H9 (cell line): Measurements from ENCODE around the gene CDH13. TPM values are rescaled to one million over a fixed set of nuclear protein-coding genes. Genes with fewer than 3 reads are reported as not detected.

Experiments used
- DNase-seq: peaks from one replicate; pipeline ENCODE4 v3.0.0-alpha.2; 2017
- H2AFZ ChIP-seq: one replicate; pipeline ENCODE4 v1.6.1; 2013; ENCODE audit warnings: mild to moderate bottlenecking, low read length, control low read depth, moderate library complexity
- H2AK5ac ChIP-seq: 2 replicates; pipeline ENCODE4 v1.6.1; 2013; ENCODE audit warnings: low read length, control low read depth, mixed read lengths; ENCODE audit not compliant: insufficient read length
- H2BK120ac ChIP-seq: one replicate; pipeline ENCODE4 v1.6.1; 2013; ENCODE audit warnings: low read depth, mild to moderate bottlenecking, low read length, control low read depth, inconsistent platforms; ENCODE audit not compliant: poor library complexity, severe bottlenecking
- H2BK12ac ChIP-seq: 2 replicates; pipeline ENCODE4 v1.6.1; 2013; ENCODE audit warnings: low read length, control low read depth, mixed read lengths, low read depth; ENCODE audit not compliant: insufficient read length
- H2BK15ac ChIP-seq: 2 replicates; pipeline ENCODE4 v1.6.1; 2013; ENCODE audit warnings: low read depth, low read length, control low read depth
- H2BK20ac ChIP-seq: one replicate; pipeline ENCODE4 v1.6.1; 2013; ENCODE audit warnings: low read depth, mild to moderate bottlenecking, low read length, control low read depth, inconsistent platforms; ENCODE audit not compliant: poor library complexity, severe bottlenecking
- H2BK5ac ChIP-seq: 2 replicates; pipeline ENCODE4 v1.6.1; 2013; ENCODE audit warnings: low read length, control low read depth, mixed read lengths; ENCODE audit not compliant: insufficient read length
- H3K14ac ChIP-seq: 2 replicates; pipeline ENCODE4 v1.6.1; 2013; ENCODE audit warnings: low read length, control low read depth; ENCODE audit not compliant: insufficient read depth
- H3K18ac ChIP-seq: 2 replicates; pipeline ENCODE4 v1.6.1; 2013; ENCODE audit warnings: low read depth, mild to moderate bottlenecking, mixed read lengths, low read length, control low read depth; ENCODE audit not compliant: insufficient read length
- H3K23ac ChIP-seq: 2 replicates; pipeline ENCODE4 v1.6.1; 2013; ENCODE audit warnings: low read length, control low read depth, mixed read lengths, low read depth; ENCODE audit not compliant: insufficient read length
- H3K23me2 ChIP-seq: 2 replicates; pipeline ENCODE4 v1.6.1; 2013; ENCODE audit warnings: low read depth, mild to moderate bottlenecking, mixed read lengths, low read length, control low read depth; ENCODE audit not compliant: insufficient read length, poor library complexity, severe bottlenecking
- H3K27ac ChIP-seq: 2 replicates; pipeline ENCODE4 v1.5.1; 2013; ENCODE audit warnings: low read length, control low read depth, mixed read lengths, low read depth; ENCODE audit not compliant: insufficient read length
- H3K27me3 ChIP-seq: 2 replicates; pipeline ENCODE4 v1.6.1; 2013; ENCODE audit warnings: low read length, control low read depth, inconsistent platforms; ENCODE audit not compliant: insufficient read depth
- H3K4ac ChIP-seq: 2 replicates; pipeline ENCODE4 v1.6.1; 2013; ENCODE audit warnings: low read depth, mild to moderate bottlenecking, control low read depth, inconsistent platforms, low read length, moderate library complexity
- H3K4me1 ChIP-seq: 2 replicates; pipeline ENCODE4 v1.6.1; 2013; ENCODE audit warnings: low read length, control low read depth, inconsistent platforms; ENCODE audit not compliant: insufficient read depth
- H3K4me2 ChIP-seq: 2 replicates; pipeline ENCODE4 v1.6.1; 2013; ENCODE audit warnings: low read length, control low read depth, mixed read lengths; ENCODE audit not compliant: insufficient read length, insufficient read depth
- H3K56ac ChIP-seq: 2 replicates; pipeline ENCODE4 v1.6.1; 2013; ENCODE audit warnings: low read depth, mild to moderate bottlenecking, mixed read lengths, low read length, control low read depth; ENCODE audit not compliant: insufficient read length
- H3K79me1 ChIP-seq: 2 replicates; pipeline ENCODE4 v1.6.1; 2013; ENCODE audit warnings: low read depth, mild to moderate bottlenecking, moderate library complexity, low read length, control low read depth, inconsistent platforms; ENCODE audit not compliant: insufficient read depth, poor library complexity, severe bottlenecking
- H3K79me2 ChIP-seq: 2 replicates; pipeline ENCODE4 v1.6.1; 2013; ENCODE audit warnings: low read length, control low read depth, inconsistent platforms; ENCODE audit not compliant: insufficient read depth
- H3K9ac ChIP-seq: 2 replicates; pipeline ENCODE4 v1.6.1; 2013; ENCODE audit warnings: low read length, control low read depth, mixed read lengths; ENCODE audit not compliant: insufficient read length; ENCODE audit errors: extremely low read depth
- H3K9me3 ChIP-seq: one replicate; pipeline ENCODE4 v1.6.1; 2013; ENCODE audit warnings: low read depth, low read length, inconsistent platforms; ENCODE audit not compliant: control insufficient read depth
- H3T11ph ChIP-seq: one replicate; pipeline ENCODE4 v1.6.1; 2013; ENCODE audit warnings: mild to moderate bottlenecking, low read length, control low read depth, inconsistent platforms
- H4K20me1 ChIP-seq: one replicate; pipeline ENCODE4 v1.6.1; 2013; ENCODE audit not compliant: control insufficient read depth, insufficient read length, insufficient read depth
- H4K5ac ChIP-seq: 2 replicates; pipeline ENCODE4 v1.6.1; 2013; ENCODE audit warnings: low read depth, mild to moderate bottlenecking, mixed read lengths, low read length, control low read depth; ENCODE audit not compliant: insufficient read length
- H4K8ac ChIP-seq: replicated peaks from 2 replicates; pipeline ENCODE4 v1.6.1; 2013; ENCODE audit warnings: low read length, control low read depth, mixed read lengths, low read depth; ENCODE audit not compliant: insufficient read length
- H4K91ac ChIP-seq: 2 replicates; pipeline ENCODE4 v1.6.1; 2013; ENCODE audit warnings: low read depth, mild to moderate bottlenecking, moderate library complexity, mixed read lengths, low read length, control low read depth; ENCODE audit not compliant: insufficient read length
- H3K27ac Mint-ChIP-seq, 3 experiments: 2 replicates in 2 of 3; 3 replicates in 1 of 3; pipeline ENCODE4 v1.8.0; 2020 to 2021; ENCODE audit warnings: mixed read lengths in 3 of 3, mild to moderate bottlenecking in 1 of 3, moderate library complexity in 1 of 3
- H3K27me3 Mint-ChIP-seq: 2 replicates; pipeline ENCODE4 v1.8.0; 2021; ENCODE audit warnings: low read depth, mild to moderate bottlenecking, moderate library complexity, mixed read lengths
- H3K36me3 Mint-ChIP-seq, 3 experiments: 2 replicates in 2 of 3; 3 replicates in 1 of 3; pipeline ENCODE4 v1.8.0; 2020 to 2021; ENCODE audit warnings: low read depth in 3 of 3, mixed read lengths in 3 of 3; ENCODE audit not compliant: insufficient read depth in 1 of 3
- H3K4me1 Mint-ChIP-seq, 2 experiments: 2 replicates each; pipeline ENCODE4 v1.8.0; 2020; ENCODE audit warnings: mixed read lengths in 2 of 2
- H3K4me3 Mint-ChIP-seq, 2 experiments: 2 replicates in 1 of 2; 3 replicates in 1 of 2; pipeline ENCODE4 v1.8.0; 2020 to 2021; ENCODE audit warnings: mild to moderate bottlenecking in 2 of 2, mixed read lengths in 2 of 2, moderate library complexity in 1 of 2
- H3K9me3 Mint-ChIP-seq, 2 experiments: 2 replicates in 1 of 2; 3 replicates in 1 of 2; pipeline ENCODE4 v1.8.0; 2020; ENCODE audit warnings: mild to moderate bottlenecking in 2 of 2, mixed read lengths in 2 of 2, moderate library complexity in 1 of 2
- CTCF ChIP-seq: fragments of 200-600 bp; sonication (generic); conservative IDR thresholded peaks from 3 replicates; pipeline ENCODE4 v1.8.0; 2021; ENCODE audit warnings: antibody characterized with exemption, mild to moderate bottlenecking
- WGBS: extraction: QIAGEN DNeasy Blood & Tissue Kit; methylation state at CpG from one replicate; pipeline ENCODE4 v1.1.7; 2013; ENCODE audit warnings: missing lambda C conversion rate, low lambda C conversion rate, mixed read lengths; ENCODE audit not compliant: insufficient read length; ENCODE audit errors: extremely low coverage; 5-methylcytosine and 5-hydroxymethylcytosine counted together
- total RNA-seq: library from RNA; stranded (reverse); gene quantifications from 2 replicates; pipeline ENCODE4 v1.2.1, GENCODE V29; 2021

Gene CDH13
- total RNA-seq, 1 experiment from 2014 or later, result 1.5 TPM

- no peaks in the 10 kb centered on the region for H3K27me3 ChIP-seq
- H2BK12ac ChIP-seq, result no peak overlapping the region
- H3K14ac ChIP-seq, result no peak overlapping the region
- peaks cover 8% of the 10 kb centered on the region; the same call in 1 of the 2 replicates for H3K79me2 ChIP-seq
- Mint-ChIP-seq H3K27me3 (0 out of 2 replicates have a peak, but pooled peaks cover 1% of the 10 kb centered on the region), H3K27ac (peak overlapping the region in 1 of 3 experiments; percentile 8; a peak in 1 of 7 replicates), H3K4me1 (peaks cover 28% of the 10 kb centered on the region in 2 experiments), H3K9me3 (no peaks in the 10 kb centered on the region; a peak in 1 of 5 replicates), H3K36me3 (peaks cover 12 to 34% (median 23%) of the 10 kb centered on the region in 3 experiments; a peak in 6 of 7 replicates), H3K4me3 (peak overlapping the region; percentile 96 to 98; a peak in 4 of 5 replicates)
- H2BK20ac ChIP-seq, result no peak overlapping the region
- H3K4me2 ChIP-seq, result no peak overlapping the region
- DNase-seq, result no peak
- H4K91ac ChIP-seq, result no peak overlapping the region
- no peak overlapping the region for H3K27ac ChIP-seq
- WGBS, result no CpG with 5 or more reads among the region's 8 CpGs
- TF ChIP-seq CTCF, result no peak
- H3K9ac ChIP-seq, result no peak overlapping the region
- H3K79me1 ChIP-seq, result peaks cover 4% of the 10 kb centered on the region
- H3K23me2 ChIP-seq, result peaks cover 3% of the 10 kb centered on the region
- H3K18ac ChIP-seq, result no peak overlapping the region
- H3K4ac ChIP-seq, result no peak overlapping the region
- no peak overlapping the region for H3T11ph ChIP-seq
- H3K56ac ChIP-seq, result no peak overlapping the region
- H3K9me3 ChIP-seq, result no peaks in the 10 kb centered on the region
- H3K23ac ChIP-seq, result no peak overlapping the region
- no peak overlapping the region for H4K5ac ChIP-seq
- H2AK5ac ChIP-seq, result no peak overlapping the region
- H2BK15ac ChIP-seq, result no peak overlapping the region
- H4K20me1 ChIP-seq, result peaks cover 2% of the 10 kb centered on the region
- no peak overlapping the region for H2BK120ac ChIP-seq
- no peak overlapping the region for H2AFZ ChIP-seq
- no peak overlapping the region for H4K8ac ChIP-seq
- peaks cover 13% of the 10 kb centered on the region for H3K4me1 ChIP-seq
- H2BK5ac ChIP-seq, result no peak overlapping the region
Measured at GRCh38 chr16:83807327-83807709, 1180.5 kb downstream of the CDH13 start.
